OCI-M2 (cell line): ENCODE results near the gene ARHGAP44.

Experiments used
- DNase-seq: peaks from one replicate; lab custom pipeline; 2025; ENCODE audit not compliant: unreplicated experiment; lab: John Stamatoyannopoulos, UW

Gene ARHGAP44, protein sequence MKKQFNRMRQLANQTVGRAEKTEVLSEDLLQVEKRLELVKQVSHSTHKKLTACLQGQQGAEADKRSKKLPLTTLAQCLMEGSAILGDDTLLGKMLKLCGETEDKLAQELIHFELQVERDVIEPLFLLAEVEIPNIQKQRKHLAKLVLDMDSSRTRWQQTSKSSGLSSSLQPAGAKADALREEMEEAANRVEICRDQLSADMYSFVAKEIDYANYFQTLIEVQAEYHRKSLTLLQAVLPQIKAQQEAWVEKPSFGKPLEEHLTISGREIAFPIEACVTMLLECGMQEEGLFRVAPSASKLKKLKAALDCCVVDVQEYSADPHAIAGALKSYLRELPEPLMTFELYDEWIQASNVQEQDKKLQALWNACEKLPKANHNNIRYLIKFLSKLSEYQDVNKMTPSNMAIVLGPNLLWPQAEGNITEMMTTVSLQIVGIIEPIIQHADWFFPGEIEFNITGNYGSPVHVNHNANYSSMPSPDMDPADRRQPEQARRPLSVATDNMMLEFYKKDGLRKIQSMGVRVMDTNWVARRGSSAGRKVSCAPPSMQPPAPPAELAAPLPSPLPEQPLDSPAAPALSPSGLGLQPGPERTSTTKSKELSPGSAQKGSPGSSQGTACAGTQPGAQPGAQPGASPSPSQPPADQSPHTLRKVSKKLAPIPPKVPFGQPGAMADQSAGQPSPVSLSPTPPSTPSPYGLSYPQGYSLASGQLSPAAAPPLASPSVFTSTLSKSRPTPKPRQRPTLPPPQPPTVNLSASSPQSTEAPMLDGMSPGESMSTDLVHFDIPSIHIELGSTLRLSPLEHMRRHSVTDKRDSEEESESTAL

DNA sequence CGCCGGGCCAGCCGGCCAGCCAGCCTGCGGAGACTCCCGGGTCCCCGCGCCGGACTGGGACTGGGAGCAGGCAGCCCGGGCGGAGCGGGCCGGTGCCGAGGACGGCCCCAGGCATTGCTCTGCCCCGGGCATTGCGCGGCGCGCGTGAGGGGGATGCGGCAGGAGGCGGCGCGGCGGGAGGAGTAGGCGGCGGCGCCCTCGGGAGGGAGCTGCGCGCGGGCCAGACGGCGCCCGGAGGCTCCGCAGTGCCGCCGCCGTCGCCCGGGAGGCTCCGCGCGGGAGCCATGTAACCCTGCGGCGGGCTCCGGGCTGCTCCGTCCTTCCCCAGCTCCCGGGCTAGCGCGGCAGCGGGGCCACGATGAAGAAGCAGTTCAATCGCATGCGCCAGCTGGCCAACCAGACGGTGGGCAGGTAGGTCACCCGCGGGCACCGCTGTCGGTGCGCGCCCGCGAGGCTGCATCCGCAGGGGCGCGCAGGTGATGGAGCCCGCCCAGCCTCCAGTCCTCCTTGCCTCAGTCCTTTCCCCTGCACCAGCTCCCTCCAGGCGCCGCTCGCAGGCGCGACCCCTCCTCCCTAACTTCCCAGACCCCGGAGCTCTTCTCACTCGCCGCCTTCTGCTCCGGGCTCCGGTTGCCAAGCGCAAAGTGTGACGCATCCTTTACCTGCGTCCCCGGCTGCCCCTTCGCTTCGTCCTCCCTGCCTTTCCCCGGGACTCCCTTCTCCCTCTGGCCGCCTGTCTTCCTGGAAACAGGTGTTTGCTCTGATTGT, at the start of gene ARHGAP44:
TSS of gene ARHGAP44 (plus strand) at position 18 of the 768 bp plus-strand sequence. CDS start at position 359, 341 bp downstream.
- DNase-seq, result no peak

DNA sequence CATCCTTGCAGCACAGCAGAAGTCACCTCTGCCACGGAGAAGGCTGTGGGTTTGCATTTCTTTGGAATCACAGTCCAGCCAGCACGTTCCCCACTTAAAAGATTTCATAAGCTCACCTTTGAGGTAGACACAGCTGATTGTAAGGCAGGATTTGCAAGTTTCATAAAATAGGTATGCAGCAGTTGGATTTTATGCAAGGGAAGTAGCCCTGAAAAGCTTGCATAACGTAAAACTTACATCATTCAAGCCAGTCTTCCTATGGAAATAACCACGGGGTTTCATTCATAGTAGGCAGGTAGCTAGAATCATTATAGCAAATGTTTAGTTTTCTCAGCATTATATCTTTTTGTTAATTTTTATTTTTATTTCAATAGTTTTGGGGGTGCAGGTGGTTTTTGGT, 49.8 kb upstream of the ARHGAP44 start:
- no peak for DNase-seq

DNA sequence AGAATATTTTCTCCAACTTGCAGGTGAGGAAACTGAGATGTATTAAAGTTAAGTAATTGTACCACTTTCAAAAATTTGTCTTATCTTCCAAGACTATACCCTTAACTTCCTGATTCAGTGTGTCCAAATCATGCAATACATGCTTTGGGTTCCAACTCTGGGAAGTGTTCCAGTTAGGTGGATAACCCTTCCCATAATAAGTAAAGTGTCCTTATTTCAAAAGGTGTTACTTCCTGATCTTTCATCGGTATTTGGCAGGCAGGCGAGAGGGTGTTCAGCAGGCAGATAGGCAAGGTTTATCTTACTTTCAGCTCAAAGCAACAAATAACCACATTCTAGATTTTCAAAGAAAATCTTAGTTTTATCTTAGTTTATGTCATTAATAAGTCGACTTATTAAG, 46.3 kb upstream of the ARHGAP44 start:
- no peak for DNase-seq

DNA sequence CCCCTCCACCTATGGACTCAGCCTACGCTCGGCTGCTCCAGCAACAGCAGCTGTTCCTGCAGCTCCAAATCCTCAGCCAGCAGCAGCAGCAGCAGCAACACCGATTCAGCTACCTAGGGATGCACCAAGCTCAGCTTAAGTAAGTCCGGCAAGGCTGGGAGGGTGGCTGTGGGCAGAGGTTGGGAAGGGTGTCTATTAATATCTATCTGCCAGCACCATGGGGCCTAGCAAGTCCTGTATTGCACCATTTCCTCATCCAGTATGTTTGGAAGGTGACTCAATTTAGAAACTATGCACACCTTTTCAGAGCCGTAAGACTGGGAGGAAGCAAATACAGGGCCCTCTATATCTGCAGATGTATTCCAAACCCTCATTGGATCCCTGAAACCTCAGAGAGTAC, 45.0 kb upstream of the ARHGAP44 start:
- DNase-seq, result no peak

DNA sequence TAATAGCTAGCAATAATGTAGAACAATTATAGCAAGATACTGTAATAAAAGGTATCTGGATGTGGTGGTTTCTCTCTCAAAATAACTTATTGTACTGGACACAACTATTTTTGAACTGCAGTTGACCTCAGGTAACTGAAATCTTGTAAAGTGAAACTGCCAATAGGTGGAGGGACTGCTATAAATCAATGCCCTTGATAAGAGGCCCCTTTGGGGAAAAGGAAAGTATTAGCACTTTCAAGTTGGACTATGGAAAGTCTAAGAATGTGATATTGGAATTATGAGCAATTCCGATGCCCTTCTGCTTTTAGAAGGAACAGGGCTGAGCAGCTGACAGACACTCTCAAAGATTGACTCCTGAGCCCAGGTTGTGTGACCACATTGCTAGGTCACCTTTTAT, 44.5 kb upstream of the ARHGAP44 start:
- no peak for DNase-seq

DNA sequence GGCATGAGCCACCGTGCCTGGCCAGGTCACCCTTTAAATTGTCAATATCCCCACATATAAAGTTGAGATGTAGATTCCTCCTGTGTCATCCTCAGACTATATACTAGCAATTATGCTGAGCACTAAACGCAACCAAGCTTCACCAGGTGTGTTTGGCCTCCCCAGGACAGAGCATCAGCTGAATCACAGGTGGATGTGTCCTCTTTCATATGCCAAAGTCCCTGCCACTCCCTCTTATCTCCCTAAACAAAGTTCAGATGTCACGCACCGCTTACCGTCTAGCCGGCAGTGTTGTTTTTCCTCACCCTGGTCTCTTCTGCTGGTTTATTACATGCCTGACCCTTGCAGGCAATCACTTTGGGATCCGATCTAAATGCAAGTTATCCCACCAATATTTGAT, 43.8 kb upstream of the ARHGAP44 start:
- DNase-seq, result no peak

DNA sequence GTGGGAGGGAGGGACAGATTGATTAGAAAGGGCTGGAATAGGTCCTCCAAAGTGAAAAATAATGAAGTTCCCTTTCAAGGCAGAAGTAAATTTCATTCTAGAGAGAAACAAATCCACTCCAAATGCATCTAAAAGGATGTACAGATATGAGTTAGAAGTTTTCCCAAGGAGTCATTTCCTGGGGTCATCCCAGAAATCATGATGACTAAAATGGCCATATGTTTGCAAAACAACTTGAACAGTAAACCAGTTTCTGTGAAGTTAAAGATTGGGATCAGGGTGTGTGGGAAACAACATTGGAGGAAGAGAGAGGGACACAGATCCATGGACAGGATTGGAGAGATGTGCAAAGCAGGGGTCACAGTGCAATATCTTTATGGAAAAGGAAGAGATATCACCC, 32.5 kb upstream of the ARHGAP44 start:
- no peak for DNase-seq

DNA sequence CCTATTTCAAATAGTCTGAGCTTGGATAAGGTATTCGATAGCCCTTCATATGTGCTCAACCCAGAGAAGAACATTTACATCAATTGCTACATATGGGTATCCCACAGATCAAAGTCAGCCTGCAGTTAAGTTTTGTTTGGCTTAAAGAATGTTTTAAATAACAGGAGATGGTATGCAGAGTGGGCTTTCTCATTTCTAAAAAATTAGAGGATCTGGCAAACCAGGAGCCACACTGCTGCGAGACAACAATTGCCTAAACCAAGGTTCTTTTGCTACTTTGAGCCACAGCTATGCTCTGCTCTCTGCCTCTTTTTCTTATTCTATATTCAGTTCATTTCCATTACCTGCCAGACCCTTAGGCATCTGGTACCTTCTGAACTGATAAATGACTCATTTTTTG, 30.2 kb upstream of the ARHGAP44 start:
- no peak for DNase-seq

DNA sequence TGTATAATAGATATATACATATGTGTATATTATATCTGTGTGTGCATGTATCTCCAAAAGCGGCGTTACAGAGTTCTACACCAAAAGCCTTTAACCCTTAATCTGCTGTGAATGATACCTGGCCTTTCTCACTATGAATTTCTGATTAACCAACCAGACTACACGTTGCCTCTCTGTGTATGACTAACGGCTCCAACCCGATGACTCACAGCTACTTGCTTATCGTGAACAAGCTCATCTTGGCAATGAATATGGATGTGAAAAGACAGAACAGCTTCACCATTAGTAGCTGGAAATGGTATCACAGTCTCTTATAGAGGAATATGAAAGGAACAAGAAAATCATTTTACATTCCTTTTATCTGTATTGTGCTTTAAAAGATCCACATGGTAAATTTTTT, 23.8 kb upstream of the ARHGAP44 start:
- DNase-seq, result no peak

DNA sequence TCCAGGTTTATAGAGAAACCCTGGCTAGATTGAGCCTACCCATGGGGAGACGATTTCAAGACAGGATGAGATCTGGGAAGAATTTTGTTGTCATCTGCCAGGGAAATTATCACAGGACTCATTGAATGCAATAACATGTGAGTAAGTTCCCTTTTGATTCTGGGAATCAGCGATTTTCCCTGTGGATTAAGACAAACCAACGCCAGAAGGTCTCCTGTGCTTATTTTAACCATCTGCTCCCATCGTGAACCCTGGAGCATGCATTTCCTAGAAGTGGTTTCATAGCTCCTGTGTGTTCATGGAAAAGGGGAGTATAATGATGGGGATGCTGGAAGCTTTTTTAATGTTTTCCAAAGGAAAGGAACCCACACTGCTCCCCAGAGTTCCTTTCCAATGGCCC, 21.0 kb upstream of the ARHGAP44 start:
- no peak for DNase-seq

DNA sequence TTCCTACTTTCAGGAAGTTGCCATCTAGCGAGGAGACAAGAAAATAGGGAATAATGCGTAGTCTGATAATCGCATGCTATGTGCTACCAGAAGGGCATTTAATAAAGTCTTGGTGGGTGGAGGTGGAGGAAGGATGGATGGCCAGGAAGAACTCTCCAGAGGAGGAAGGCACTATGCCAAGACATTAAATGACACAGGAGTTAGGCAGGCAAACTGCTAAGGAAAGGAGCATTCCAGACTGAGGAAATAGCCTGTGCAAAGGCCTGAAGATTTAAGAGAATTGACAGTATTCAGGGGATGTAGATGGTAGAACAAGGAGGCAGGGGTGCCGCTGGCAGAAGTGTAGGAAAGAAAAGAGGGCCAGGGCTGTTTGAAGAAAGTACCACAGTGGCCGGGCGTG, 19.3 kb upstream of the ARHGAP44 start:
- DNase-seq, result no peak

DNA sequence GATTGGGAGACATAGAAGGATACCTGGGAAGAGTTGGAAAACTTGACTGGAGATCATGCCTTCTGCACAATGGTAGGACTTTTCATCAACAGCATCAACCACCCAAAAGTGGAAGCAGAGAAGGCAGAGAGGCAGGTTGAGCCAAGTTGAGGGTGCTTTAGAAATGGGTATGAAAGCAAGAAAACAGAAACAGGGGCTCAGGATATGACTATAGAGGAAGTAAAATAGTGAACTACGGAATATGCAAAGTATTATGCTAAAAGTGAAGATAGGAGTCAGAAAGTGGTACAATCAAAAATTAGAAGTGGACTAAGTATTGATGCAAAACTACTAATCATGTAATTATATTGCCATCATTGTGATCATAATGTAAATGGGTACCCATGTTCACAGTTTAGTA, 16.1 kb upstream of the ARHGAP44 start:
- no peak for DNase-seq

DNA sequence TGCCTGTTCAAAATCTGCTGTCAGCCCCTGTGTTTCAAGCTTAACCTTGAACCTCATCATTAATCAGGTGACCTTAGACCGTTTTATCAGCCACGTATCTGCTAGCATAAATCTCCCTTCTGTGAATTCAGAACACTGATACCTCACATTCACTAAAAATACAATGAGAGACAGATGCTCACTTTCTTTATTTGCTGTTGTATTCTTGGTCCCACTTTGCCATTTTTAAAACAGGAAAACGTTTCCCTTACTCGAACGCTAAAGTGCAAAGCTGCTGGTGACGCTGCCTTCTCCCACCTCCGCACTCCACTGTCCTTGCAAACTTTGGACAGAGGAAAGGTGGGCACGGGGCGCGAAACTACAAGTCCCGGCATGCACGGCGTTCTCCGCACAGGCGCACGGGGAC, 220 bp upstream of the ARHGAP44 start:
- DNase-seq, result no peak

DNA sequence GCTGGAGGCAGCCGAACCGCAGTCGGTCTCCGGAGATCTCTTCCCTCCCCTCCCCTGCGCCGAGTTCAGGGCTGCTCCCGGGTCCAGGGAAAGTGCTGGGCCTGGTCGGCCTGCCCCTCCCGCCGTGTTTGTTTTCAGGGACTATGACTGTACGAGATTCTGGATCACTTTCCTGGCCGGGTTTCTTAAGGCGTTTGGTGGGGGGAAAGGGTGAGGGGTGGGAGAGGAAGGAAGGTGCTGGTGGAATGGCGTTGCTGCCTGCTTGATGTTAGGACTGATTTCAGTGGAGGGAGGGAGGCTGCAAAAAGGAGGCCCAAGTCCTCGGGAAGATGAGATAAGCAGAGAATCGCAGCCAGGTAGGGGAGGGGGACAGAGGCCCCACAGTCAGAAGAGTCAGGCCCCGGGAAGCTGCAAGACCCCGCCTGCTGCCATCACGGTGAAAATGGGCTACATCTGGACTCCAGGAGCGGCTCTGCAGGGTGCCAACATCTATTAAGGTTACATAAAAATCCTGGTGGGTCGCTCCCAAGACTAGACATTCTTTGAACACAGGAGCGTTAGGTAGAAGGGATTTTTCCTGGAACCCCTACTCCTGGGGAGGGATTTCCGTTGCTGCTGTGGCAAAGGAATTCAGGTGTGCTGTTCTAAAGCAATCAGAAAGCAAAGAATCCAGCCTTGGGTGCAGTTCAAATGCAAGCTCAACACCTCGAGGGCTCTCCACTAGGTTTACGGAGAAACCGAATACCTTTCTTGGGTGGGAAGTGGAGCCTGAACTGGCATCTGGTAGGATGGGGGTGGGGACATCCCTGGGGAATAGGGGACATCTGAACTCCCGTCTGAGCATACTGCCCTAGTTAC, 1.2 kb downstream of the ARHGAP44 start:
- no peak for DNase-seq

DNA sequence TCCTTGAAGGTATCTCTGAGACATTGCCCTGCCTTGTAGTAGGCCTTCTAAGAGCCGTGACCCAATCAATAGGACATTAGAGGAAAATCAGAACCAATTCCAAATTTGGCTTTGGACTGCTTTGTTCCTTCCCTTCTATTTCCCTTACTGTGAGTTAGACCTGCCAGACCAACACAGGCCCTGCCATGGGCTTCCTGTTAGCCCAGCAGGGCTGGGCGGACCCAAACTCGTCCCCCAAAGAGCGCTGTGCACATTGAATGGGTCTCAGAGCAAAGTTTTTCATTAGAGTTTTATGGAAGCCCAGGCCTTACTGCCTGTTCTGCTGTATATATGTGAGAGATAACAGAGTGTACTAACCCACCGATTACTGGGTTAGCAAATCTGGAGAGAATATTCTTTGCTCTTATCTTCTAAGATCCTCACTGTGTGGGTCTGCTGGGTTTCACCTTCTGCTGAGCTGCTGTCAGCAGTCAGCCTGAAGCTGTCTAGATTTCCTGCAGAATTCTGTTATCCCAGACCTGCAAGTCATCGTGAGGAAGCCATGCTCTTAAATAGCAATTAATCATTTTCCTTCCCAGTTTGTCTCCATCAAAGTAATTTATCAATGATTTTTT, 5.7 kb downstream of the ARHGAP44 start:
- DNase-seq, result no peak

DNA sequence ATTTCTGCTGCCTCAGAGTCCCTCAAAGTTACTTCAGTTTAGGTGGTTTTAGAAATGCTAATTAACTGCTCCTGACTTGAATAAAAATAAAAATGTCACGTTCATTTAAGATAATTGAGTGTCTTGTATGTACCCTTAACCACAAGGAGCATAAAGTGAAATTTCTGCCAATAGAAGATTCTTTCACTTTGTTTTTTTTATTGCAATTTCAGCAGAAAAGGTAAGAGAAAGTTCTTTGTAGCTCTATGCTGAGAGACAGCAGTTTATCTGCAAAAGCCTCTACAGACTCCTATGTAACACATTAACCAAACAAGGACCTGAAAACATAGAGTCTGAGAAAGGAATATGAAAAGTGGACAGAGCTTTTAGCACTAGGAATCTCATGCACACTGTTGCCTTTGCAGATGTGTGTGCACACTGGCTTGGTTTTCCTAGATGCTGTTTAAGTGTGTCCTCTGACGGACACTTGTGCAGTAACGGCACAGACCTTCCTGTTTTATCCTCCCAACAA, 11.6 kb downstream of the ARHGAP44 start:
- DNase-seq, result no peak

DNA sequence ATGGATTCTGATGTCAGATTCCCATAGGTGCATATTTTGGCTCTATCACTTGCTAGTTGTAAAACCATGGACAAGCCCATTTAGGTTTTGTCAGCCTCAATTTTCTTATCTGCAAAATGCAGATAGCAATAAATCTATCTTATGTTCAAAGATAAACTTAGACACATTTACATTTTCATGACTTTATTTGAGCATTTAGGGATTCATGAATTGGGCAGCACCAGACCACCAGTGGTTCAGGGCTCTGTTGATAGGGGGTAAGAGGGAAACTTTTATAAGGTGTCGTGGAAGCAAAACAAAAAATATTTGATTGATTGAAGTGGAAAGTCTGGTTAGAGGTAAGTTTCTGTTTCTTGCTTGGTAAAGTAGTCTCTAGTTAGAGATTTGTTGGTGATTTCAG, 17.3 kb downstream of the ARHGAP44 start:
- DNase-seq, result no peak

DNA sequence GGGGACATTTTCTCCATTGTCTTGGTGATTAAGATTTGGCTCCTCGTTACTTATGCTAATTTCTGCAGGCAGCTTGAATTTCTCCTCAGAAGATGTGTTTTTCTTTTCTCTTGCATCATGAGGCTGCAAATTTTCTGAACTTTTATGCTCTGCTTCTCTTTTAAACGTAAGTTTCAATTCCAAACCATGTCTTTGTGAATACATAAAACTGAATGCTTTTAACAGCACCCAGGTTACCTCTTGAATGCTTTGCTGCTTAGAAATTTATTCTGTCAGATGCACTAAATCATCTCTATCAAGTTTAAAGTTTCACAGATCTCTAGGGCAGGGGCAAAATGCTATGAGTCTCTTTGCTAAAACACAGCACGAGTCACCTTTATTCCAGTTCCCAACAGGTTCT, 19.4 kb downstream of the ARHGAP44 start:
- no peak for DNase-seq

DNA sequence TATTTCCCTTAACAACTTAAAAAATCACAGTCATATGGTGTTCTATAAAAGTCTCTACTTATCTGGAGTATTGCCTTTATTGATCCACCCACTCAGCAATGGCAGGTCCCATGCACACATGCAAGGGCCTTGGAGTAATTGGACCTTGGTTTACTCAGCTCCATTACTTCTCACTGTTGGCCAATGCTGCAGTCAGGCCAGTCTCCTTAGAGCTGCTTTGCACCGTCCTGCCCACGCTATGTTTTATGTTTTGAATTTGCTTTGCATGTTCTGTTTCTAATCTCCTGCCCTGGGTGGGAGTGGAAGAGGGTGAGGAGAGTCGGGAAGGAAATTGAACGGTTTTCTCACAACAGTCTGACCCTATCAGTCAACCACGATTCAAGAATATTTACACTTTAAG, 23.6 kb downstream of the ARHGAP44 start:
- DNase-seq, result no peak

DNA sequence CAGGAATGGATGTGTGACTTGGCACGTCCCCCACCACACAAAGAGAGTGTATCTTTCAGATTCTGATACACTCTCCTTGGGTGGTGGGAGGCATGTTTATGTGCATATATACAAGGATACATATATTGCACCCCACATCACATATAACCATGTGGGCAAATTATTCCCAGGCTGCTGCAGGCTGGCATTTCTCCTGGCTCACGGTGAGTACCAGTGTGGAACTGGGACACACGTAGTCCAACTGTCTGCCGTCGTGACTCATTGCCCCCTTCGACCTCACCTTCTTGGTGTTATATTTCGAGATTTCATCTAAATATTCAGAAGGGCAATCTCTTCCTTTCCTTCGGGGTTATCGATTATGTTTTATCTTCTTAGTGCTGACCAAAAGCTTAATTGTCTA, 24.4 kb downstream of the ARHGAP44 start:
- no peak for DNase-seq
